Stimulated activated CD4-positive, alpha-beta T cell treated with anti-CD3 and anti-CD28 coated beads, Interleukin-4, amount 100 ng/mL, for 48 hours (primary cell): ENCODE results near the gene NEDD4L.

Experiments used
- DNase-seq, 2 donors: peaks; one replicate each; pipeline ENCODE4 v3.0.0-alpha.2; 2020; ENCODE audit warnings: low read depth in 2 of 2

Gene NEDD4L

GRCh38 chr18:58180172-58180571, 136.1 kb downstream of the NEDD4L start:
- no peak for DNase-seq

- DNase-seq, result peak; percentile 39 to 53
These were observed 136.8 kb downstream of the NEDD4L start for GRCh38 chr18:58180738-58181353.

DNA sequence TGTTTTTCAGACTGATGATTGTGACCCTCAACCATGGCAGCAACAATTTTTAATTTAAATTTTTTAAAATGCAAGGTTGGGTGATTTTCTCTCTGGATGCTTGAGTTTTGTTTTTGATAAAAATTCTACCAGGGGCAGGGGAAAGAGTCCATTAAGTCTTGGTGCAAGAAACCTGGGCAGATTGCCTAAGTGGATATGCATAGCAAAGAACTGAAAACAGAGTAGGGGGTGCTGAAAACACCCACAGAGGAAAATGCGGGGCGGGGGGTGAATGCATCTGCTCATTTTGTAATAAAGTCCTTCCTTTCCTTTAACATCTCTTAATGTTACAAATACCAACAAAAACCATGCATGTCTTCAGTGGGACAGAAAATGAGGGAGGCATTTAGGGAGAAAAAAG, 138.0 kb downstream of the NEDD4L start:
- no peak for DNase-seq

DNA sequence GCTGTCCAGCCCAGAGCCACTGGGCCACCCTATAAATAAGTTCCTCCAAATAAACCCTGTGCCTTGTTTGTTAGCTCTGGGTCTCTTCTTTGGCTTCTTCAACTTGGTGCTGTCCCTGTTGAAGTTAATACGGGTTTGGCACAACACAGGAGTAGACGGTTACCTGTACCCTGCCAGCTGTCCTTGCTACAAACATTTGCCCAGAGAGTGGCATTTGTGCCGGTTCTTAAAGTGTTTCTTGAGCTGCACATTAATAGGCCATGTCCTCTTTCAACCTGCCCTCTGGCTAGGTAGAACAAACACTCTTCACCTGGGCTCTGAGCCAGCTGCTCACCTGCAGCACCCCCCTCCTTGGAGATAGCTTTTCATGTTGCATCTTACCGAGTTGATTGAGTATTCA, 139.2 kb downstream of the NEDD4L start:
- no peak for DNase-seq

GRCh38 chr18:58186258-58186948, 142.4 kb downstream of the NEDD4L start:
- DNase-seq, result no peak

- no peak for DNase-seq
These were observed 143.6 kb downstream of the NEDD4L start for GRCh38 chr18:58187674-58188073.

- DNase-seq, result no peak
These were observed 145.0 kb downstream of the NEDD4L start for GRCh38 chr18:58188996-58189395.

- no peak for DNase-seq
These were observed 147.0 kb downstream of the NEDD4L start for GRCh38 chr18:58190842-58191530.

DNA sequence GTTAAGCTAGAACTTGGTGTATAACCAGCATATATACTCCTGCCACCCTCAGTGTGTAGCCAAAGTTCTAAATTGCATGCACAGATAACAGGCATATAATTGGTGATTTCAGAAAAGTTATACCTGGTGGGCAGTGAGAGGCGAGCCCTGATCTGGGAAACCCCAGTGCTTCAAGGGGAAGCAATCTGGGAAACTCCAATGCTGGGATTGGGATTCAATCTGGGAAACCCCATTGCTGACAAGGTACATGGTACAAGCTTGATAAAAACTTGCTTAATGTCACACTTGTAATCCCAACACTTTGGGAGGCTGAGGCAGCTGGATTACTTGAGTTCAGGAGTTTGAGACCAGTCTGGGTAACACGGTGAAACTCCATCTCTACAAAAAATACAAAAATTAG, 147.6 kb downstream of the NEDD4L start:
- DNase-seq, result no peak

DNA sequence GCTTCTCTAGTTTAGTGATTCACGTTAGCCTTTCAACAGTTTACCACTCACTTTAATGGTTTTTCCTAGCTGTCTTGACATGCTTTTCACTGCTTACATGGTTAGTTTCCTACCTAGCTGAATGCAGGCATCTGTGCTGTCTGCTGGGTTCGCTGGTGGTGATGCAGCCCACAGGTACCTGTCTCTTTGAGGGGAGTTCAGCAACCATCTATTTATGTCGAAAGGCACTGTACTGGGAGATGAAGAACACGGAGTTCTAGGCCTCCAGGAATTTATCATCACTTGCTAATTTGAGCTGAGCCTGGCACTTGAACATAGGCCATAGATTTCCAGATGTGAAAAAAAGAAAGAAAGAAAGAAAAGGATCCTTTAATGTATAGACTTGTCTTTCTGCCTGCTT, 148.5 kb downstream of the NEDD4L start:
- DNase-seq, result no peak

DNA sequence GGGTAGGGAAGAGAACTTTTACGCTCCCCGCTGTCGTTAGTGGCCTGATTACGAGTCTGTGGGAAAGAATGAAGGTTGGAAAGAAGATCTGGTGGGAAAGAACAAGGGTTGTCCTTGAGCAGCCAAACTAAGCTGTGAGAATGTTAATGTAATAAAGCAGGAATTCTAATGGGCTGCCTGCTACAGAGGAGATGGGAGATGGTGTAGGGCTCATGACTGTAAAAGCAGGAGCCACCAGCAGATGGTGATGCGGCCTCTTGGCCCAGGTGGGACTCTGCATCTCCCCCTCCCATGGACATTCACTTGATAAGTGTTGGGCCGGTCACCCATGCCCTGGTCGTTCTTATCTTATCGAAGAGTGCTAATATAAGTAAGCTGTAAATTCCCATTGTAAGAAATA, 150.0 kb downstream of the NEDD4L start:
- DNase-seq, result no peak

- DNase-seq, result peak in 1 of 2 donors; percentile 8
These were observed 151.3 kb downstream of the NEDD4L start for GRCh38 chr18:58195278-58195765.

DNA sequence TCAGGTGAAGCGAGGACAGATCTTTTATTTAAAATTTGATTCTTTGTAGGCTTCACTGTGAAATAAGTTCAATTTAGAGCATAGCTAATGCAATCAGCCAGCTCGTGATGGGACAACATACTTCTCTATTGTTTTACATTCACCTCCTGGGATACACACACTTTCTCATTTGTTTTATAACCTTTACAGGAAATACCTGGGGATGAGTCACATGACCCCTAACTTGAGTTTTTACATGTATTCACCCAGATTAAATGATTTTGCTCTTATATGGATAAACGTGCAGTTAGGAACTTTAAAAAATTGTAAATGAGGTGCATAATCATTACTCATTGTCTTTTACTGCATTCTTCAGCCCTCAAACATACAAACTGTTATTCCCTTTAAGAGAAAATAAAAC, 152.1 kb downstream of the NEDD4L start:
- no peak for DNase-seq

DNA sequence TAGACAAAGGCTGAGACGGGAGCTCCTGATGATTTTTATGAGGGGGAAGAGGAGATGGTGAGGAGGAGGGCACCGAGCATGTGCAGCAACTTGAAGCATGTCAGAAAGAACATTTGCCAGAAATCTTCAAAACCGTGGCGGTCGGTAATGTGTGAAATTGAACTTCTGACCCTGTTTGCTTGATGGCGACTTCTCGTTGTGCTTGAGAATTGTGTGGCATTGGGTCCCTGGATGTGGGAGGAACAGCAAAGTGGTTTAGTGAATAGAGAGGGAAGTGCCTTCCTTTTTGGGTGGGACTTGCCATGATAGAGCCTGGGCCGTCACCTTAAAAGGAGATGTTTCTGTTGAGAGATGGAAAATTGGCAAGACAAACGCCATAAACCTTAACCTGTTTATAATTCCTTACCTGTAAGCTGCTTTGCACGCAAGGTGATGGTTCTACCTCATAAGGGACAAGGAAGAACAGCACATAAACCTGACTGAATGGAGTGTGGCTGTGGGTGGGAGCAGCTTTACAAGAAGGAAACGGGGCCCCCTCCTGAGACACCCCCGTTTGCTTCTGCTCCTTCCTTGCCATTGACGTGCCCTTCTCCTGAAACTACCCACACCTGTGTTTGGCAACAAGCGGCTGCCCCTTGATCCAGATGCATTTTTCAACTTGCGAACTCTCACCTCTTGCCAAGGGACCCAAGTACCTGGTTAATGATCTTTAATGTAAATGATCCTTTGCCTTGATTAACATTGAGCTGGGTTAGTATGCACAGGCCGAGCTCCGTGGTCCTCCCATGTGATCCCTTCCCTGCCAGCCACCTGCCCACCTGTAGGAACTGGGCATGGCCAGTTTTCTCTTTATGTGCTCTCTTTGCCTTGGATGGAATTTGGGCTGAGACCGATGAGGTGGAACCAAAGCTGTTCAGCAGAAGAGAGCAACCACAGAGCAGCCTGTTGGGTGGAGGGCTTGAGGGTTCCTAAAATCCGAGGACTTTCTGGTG, 153.2 kb downstream of the NEDD4L start:
- no peak for DNase-seq

DNA sequence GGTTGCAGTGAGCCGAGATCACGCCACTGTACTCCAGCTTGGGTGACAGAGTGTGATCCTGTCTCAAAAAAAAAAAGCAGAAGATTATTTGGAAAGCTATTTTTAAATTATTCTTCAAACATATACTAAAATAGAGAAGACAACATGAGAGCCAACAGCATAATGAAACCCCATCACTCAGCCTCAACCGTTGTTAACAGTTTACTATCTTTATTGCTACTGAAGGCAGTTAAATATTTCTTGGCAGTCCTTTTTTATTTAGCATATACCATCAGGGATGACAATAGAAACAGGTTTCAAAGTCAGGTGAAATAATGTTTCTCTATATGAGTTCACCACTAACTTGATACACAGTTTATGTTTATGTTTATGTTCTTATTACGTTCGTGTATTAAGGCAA, 157.2 kb downstream of the NEDD4L start:
- DNase-seq, result no peak

- no peak for DNase-seq
These were observed 158.0 kb downstream of the NEDD4L start for GRCh38 chr18:58201733-58202730.

GRCh38 chr18:58204776-58205442, 160.9 kb downstream of the NEDD4L start:
- DNase-seq, result no peak

GRCh38 chr18:58205443-58206160, 161.6 kb downstream of the NEDD4L start:
- DNase-seq, result no peak

DNA sequence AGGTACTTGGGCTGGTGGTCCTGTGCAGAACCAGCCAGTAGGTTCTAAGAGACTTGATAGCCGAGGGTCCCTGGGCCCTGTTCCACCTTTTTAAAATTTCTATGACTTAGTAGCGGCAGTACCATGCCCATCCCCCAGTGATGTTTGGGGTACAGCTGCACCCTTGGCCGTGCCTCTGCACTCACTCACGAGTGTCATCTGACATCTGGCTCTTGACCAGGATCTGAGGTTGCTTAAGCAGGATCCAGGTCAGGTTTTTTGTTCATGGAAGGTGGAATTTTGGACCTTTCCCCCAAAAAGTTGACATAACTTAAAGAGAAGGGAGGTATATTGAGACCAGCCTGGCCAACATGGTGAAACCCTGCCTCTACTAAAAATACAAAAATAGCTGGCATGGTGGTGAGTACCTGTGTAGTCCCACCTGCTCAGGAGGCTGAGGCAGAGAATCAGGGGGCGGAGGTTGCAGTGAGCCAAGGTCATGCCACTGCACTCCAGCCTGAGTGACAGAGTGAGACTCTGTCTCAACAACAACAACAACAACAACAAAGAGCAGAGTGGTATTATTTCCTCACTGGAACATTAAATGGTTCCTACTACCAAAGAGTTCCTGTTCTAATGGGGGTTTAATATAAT, 163.6 kb downstream of the NEDD4L start:
- no peak for DNase-seq
